Measurements from ENCODE around the gene SETDB1.

Gene SETDB1

GRCh38 chr1:151013518-151013917 lies 87.4 kb downstream of the SETDB1 start:
- H3K56ac ChIP-seq (ENCODE audit: low read length), result no peak overlapping the region

More at GRCh38 chr1:151013518-151013917, 87.4 kb downstream of the SETDB1 start:
- Histone ChIP-seq H3K79me2 (ENCODE audit: control insufficient read depth, insufficient read depth, low read length) (no peaks in the 10 kb centered on the region), H4K8ac (ENCODE audit: low read depth, low read length) (no peak overlapping the region), H4K5ac (ENCODE audit: low read length) (no peak overlapping the region), H2AK5ac (ENCODE audit: low read length) (no peak overlapping the region), H3K27me3 (ENCODE audit: insufficient read depth, low read length, poor library complexity) (no peaks in the 10 kb centered on the region), H3K4me3 (ENCODE audit: low read length) (no peak overlapping the region), H2BK15ac (replicated peaks; ENCODE audit: low read depth) (no peak overlapping the region), H3K36me3 (ENCODE audit: control insufficient read depth, insufficient read depth, low read length) (no peaks in the 10 kb centered on the region), H2BK120ac (ENCODE audit: low read depth, low read length) (no peak overlapping the region), H3K18ac (ENCODE audit: low read length) (no peak overlapping the region), H3K23ac (ENCODE audit: low read length) (no peak overlapping the region), H3K79me1 (ENCODE audit: low read length) (peaks cover under 1% of the 10 kb centered on the region), H3K4me1 (ENCODE audit: control insufficient read depth, low read depth, low read length) (no peaks in the 10 kb centered on the region), H2BK5ac (ENCODE audit: low read length) (no peak overlapping the region), H3K27ac (ENCODE audit: low read depth, low read length) (no peak overlapping the region), H3K4me2 (ENCODE audit: low read length) (no peak overlapping the region), H3K9ac (ENCODE audit: low read length) (no peak overlapping the region), H3K4ac (ENCODE audit: low read depth, low read length) (no peak overlapping the region)
- peak; percentile 49 for DNase-seq
- no CpG with 5 or more reads among the region's 2 CpGs for WGBS (ENCODE audit: extremely low coverage, insufficient coverage, low lambda C conversion rate)

All from mesendoderm (in vitro differentiated cells).